Left lobe of liver (tissue), 2 donors: ENCODE results near the gene NR6A1. TPM values are rescaled to one million over a fixed set of nuclear protein-coding genes. Genes with fewer than 3 reads are reported as not detected.
"Not testable (repeated sequence)": the region's sequence is repeated elsewhere in the genome, so short reads cannot be mapped to it uniquely, and the experiment has no call there.

Source experiments
- ATAC-seq: fragments of 200-7000 bp; cut with Tn5 transposase; one replicate; pipeline ENCODE4 v1.9.1; 2020; ENCODE audit warnings: mild to moderate bottlenecking, moderate library complexity
- DNase-seq: peaks from one replicate; pipeline ENCODE4 v3.0.0-alpha.2; 2020; ENCODE audit warnings: low spot score
- total RNA-seq: library from RNA; stranded (reverse); gene quantifications from one replicate; pipeline ENCODE4 v1.2.1, GENCODE V29; 2021
- donor health status: DM: no; HTN: no; CAD: no; lungs with moderate emphysema.
- donor health status: DM: no; HTN: yes; CAD: no.

Gene NR6A1
- total RNA-seq, 1 donor from 2014 or later = 2.4 TPM

DNA sequence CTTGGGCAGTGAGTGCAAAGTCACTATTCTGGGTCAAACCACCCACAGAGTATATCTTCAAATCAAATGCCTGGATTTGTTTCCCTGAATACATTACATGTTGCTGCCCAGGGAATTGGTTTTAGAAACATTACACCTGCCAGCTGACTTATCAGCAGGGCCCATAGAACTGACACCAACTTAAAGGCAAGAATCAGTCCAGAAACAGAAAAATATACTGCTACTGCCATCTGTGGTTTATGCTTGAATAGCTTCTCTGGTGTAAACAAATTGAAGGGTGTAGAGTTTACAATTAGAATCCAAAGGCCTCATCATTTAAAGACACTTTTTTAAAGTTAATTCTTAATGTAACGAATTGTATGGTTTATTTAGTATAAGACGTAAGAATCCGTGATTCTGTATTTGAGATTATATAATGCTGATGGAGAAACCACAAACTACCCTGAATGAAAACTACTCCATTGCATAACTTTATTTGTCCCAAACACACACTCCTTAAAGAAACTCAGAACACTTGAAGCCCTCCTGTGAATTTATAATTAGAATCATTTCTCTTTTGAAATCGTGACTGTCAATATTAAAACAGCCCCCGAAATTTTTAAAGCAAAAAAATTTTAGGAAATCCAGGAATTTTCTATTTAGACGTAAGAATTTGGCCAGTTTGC, 6.2 kb downstream of the NR6A1 start:
- DNase-seq (no peak), ATAC-seq (peak; percentile 65)

- ATAC-seq (no peak), DNase-seq (no peak)
Observed at GRCh38 chr9:124762633-124763032, 8.5 kb downstream of the NR6A1 start.

GRCh38 chr9:124761710-124762109, 9.4 kb downstream of the NR6A1 start:
- ATAC-seq = no peak
- DNase-seq = no peak

DNA sequence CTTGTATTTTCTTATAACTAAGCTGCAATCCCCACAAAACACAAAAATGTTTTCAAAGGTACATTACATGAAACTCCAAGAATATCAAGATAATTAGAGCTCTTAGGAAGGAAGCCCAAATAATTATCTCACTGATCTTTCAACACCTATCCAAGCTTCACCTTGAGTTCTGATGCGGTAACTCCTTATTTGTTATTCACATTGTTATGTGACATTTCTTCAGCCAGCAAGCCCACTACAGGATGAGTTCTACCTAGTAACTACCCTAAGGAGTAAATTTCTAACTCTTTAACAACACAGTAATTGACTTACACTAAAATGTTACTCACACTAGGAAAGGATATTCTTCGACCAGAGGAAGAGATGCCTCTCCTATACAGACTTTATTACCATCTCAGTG, 9.9 kb downstream of the NR6A1 start:
- ATAC-seq = no peak

GRCh38 chr9:124760719-124761118, 10.4 kb downstream of the NR6A1 start:
- ATAC-seq (no peak), DNase-seq (no peak)

More for the DNA sequence above, 9.9 kb downstream of the NR6A1 start:
- no peak for DNase-seq

GRCh38 chr9:124759327-124759726, 11.8 kb downstream of the NR6A1 start:
- DNase-seq (no peak), ATAC-seq (no peak)

DNA sequence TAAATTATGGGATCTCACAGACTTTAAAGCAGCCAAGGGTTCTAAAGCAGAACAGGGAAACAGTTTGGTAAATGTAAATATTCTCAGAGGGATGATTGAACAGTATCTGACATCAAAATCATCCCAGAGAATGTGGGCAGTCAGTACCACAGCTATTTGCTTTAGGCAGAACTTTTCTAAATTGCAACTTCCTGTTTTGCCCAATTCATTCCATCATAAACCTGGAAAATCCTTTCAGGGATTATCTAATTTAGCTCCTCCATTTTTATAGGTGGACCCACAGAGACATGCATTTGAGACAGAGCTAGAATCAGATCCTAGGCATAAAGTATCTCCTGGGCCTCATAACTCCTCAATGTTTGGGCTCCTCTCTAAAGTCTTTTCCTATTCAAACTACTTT, 12.4 kb downstream of the NR6A1 start:
- no peak for DNase-seq
- ATAC-seq = no peak

- DNase-seq = no peak
- ATAC-seq = peak; percentile 51
Observed at GRCh38 chr9:124758061-124758460, 13.1 kb downstream of the NR6A1 start.

GRCh38 chr9:124757616-124758015, 13.5 kb downstream of the NR6A1 start:
- DNase-seq (no peak), ATAC-seq (peak; percentile 23)

DNA sequence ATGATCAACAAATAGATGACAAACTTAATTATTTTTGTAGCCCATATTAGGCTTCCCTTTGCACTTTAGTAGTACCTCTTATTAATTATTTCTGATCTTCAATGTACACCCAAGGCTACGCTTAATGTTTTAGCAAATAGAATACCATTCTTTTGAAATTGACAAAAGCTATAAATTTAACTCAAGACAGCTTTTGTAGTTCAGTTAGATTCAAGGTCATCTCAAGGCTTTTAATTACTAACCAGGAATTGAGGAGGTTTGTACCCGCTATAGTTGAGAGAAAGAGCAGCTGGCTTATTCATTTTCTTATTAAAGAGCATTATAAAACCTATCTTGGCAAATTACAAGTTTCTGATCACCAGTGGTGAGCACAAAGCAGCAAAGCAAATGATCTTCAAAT, 15.1 kb downstream of the NR6A1 start:
- ATAC-seq = no peak

DNA sequence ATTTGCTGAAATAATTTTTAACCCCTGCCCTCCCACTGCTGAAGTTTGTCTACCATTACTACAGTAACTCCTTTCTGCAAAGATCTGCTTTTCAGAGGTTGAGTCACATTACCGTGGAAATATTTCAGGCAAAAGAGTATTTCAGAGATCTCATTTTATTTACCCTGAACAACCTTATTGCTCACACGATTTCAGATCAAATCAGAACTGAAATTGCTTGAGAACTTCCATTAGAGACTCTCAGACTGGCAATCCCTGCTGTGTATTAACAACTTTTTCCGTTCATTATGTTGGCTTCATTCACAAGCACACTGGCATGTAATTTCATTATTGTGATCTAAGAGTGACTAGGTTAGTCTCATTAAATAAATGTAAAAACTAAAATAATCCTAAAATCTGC, 16.1 kb downstream of the NR6A1 start:
- ATAC-seq (no peak), DNase-seq (no peak)

More for the DNA sequence above, 15.1 kb downstream of the NR6A1 start:
- DNase-seq = no peak

DNA sequence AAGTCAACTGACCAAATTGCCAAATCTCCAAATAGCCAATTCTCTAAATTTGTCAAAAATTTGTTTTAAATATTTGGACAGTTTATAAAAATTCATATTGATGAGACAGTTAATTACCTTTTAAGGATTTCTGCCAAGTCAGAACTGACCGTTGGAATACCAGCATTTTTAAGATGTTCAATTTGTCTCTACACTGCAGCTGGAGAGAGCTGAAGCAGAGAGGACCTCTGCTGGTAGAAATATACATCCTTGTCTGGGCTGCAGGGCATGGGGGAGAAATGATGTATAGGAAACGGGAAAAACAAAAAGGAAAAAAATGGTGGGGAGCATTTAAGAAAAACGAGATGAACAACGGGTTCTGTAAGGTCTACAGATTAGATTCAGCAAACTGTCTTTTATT, 16.8 kb downstream of the NR6A1 start:
- DNase-seq = no peak
- ATAC-seq = peak; percentile 43

- no peak for DNase-seq
- ATAC-seq = no peak
Observed at GRCh38 chr9:124752967-124753366, 18.1 kb downstream of the NR6A1 start.

DNA sequence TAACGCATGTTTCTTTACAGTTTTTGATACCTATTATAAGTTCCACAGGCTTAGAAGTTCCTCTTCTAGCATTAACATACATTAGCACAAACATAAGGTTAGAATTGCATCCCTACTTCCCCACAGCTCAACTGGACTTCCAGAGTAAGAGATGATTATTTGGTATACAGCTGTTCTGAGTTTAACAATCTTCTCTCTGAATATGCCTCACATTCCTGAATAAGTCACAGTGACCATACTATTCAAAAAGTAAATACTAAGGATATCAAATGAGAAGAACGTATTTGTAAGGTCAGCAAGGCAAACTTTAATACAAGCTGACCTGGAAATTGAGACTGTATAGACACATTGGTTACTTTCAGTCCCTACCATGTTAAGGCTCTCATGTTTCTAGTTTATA, 21.3 kb downstream of the NR6A1 start:
- no peak for ATAC-seq
- DNase-seq = no peak

DNA sequence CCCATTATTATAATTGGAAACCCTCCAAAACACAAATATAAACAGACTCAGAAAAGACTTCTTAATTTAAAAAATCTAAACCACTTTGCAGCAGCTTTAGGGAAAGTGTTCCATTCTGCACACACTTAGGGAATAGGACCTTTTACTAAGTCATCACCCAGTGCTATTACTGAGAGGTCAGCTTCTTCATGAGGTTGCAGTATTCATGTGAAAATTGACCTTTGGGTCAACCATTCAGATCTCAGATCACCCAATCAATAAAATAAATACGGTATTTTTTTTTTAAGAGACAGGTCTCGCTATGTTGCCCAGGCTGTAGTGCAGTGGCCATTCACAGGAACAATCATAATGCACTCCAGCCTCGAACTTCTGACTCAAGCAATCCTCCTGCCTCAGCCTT, 21.8 kb downstream of the NR6A1 start:
- ATAC-seq (peak; percentile 55), DNase-seq (no peak)

DNA sequence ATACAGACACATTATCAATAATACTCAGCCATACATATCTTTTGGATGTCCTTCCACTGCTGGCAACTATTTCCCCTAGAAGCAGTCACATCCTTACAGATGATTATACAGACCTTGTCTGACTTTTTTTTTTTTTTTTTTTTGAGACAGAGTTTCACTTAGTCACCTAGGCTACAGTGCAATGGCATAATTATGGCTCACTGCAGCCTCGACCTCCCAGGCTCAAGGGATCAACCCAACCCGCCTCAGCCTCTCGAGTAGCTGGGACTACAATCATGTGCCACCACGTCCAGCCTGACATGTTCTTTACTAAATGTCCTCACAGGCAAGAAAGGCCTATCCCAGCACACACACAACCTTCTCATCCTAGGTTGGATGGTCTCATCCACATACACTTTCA, 24.0 kb downstream of the NR6A1 start:
- DNase-seq (no peak), ATAC-seq (no peak)

GRCh38 chr9:124743686-124744348, 27.3 kb downstream of the NR6A1 start:
- ATAC-seq = no peak
- DNase-seq = no peak

GRCh38 chr9:124742940-124743339, 28.2 kb downstream of the NR6A1 start:
- DNase-seq = no peak
- ATAC-seq = no peak

DNA sequence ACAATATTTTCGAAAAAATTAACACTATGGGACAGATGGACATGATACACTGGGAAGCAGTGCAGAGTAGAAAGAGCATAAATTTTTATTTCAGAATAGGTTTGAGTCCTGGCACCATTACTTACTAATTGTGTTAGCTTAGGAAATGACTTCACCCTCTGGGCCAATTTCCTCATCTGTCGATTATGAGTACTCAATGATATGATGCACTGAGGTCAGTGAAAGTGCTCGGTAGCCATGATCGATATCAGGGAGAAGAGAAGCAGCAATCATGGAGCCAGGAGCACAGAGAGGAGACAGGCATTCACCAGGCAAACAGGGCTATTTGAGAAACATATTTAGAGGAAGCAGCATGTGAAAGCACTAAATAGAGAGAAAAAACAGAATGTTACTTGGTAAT, 29.4 kb downstream of the NR6A1 start:
- DNase-seq = no peak
- ATAC-seq = no peak

DNA sequence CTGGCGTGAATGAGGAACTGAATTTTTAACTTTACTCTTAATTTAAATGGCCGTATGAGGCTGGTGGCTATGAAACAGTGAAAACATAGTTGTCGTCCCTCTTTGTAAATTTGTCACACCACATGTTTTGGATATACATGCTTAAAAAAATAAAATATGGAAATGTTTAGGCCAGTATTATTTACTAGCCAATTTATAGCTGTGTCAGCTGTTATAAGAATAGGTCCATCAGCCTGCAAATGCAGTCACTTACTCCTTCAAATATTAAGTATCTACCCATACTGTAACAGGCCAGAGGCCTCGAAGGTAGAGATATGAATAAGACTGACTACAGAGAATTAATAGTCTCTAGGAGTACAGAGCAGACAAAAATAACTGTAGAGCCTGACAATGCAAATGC, 30.0 kb downstream of the NR6A1 start:
- no peak for ATAC-seq
- DNase-seq = no peak

DNA sequence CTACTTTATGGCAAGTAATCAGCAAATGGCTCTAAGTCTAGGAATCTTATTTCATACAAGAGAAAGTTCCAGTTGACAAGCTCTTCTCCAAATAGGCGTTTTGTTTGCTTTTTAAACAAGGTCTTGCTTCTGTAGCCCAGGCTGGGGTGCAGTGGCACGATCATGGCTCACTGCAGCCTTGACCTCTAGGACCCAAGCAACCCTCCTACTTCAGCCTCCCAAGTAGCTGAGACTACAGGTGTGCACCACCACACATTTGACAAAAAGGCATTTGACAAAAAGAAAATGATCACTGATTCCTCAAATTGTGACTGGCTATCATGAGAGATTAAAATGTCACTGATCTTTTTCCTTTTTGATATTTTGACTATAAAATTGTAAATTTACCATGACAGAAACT, 31.8 kb downstream of the NR6A1 start:
- DNase-seq (no peak), ATAC-seq (no peak)

DNA sequence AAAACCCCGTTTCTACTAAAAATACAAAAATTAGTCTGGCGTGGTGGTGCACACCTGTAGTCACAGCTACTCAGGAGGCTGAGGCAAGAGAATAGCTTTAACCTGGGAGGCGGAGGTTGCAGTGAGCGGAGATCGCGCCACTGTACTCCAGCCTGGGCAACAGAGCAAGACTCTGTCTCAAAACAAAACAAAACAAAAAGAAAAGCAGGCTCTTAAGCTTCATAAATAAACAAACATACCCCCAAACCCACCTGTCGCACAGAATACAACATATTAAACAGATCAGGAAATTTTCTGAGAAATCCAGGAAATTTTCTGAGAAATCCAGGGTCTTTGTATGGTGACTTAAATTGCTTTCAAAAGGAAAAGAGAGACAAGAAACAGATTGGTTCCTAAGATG, 33.0 kb downstream of the NR6A1 start:
- ATAC-seq, DNase-seq: not testable (repeated sequence)

DNA sequence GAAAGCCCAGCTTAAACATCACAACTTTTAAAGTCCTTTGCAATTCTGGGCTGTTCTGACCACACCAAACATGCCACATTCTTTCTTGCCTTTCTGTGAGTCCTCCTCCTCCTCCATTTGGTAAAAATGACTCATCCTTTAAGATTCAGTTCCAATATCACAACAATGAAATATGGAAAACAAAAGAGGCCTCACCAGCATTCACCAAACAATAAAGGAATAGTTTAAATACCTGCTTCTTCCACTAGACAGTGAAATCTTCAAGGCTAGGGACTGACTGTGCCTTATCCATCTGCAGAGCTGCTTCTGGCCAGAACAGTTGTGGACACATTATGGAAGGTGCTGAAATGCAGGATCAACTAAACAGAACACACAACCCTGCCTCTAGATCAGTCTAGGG, 36.0 kb downstream of the NR6A1 start:
- DNase-seq (no peak), ATAC-seq (no peak)
